NCI-H2196 (cell line): ENCODE measurements around the gene DHX15.

Source experiments
- DNase-seq: peaks from one replicate; lab custom pipeline; 2025; ENCODE audit not compliant: unreplicated experiment; lab: John Stamatoyannopoulos, UW

DHX15 gene

DNA sequence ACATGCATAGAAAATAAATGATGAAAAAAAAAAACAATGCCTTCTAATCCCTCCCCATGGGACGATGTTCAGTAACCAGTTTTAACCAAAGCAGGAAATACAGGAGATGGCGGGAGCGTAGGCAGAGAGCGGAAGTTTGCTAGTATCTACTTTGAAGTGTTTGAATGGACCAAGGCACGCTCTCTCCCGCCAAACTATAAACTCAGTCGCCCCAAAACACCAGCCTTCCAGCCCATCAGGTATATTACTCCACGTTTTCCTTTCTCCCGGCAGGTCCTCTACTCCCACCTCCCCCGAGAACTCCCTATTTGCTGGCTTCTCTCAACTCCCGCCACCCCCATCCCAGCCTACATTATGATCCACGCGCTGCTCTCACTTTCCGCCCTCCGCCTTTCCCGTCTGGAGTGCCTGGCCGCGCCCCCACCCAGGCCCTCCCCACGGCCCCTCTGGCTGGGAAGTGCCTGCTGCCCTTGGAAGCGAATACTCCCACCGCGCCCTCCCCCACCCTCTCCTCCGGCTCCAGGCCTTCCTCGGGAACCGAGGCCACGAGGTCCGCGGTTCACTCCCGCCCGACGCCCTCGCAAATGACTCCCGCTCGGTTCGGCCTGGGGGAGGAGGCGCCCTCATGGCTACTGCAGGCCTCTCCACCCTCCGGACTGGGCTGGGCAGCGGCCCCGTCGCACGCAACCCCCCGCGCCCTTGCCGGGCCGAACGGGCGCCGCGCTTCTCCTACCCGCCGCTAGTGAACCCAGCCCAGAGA, 723 bp downstream of the DHX15 start:
- DNase-seq = peak; percentile 55

GRCh38 chr4:24582235-24582832, 2.0 kb downstream of the DHX15 start:
- DNase-seq = no peak

GRCh38 chr4:24578364-24578763, 6.0 kb downstream of the DHX15 start:
- DNase-seq = no peak

DNA sequence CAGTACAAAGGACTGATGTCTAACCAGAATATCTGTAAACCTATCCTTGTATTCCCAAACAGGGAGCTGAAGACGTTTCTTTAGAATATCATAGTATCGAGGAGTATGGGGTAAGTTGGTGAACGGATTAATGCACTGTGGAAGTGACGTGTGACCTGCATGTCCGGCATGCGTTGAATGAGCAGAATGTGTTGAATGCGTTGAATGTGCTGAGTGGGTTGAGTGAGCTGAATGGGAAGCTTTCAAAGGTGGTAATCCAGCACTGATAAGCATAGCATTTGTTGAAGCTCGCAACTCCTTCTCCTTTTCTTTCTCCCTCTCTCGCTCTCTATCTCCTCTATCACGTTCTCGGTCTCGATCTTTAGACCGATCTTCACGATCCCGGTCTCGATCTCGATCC, 8.1 kb downstream of the DHX15 start:
- no peak for DNase-seq

DNA sequence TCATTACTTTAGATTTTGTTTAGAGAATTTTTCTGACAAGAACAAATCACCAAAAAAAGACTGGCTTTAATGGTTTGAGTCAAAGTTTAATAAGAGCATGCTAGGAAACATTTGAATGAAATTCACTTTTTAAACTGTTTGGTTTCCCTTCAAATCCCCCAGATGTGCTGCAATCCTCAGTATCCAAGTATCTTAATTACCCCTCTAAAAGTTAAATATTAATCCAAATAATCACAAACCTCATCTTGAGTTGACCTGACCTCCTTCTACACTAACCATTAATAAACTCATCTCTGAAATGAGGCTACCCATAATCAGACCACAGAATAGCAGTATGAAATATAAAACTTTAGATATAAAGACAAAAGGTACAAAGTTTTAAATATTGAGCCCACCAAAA, 10.1 kb downstream of the DHX15 start:
- no peak for DNase-seq

DNA sequence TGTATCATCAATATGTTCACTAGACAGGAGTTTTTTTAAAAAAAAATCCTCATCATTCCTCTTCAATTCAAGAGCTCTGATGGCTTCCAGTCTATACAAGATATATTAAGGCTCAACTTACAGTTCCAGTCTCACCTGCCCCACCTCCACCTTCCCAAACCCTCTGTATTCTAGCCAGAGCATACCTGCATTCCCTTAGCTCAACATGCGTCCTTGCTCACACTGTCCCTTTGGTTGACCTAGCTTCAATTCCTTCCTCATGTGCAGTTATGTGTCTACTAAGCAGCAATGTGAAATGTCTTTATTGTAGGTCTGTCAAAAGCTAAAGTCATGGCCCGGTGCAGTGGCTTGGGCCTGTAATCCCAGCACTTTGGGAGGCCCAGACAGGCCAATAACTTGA, 10.8 kb downstream of the DHX15 start:
- DNase-seq = no peak

GRCh38 chr4:24570574-24571236, 13.6 kb downstream of the DHX15 start:
- DNase-seq = no peak

GRCh38 chr4:24570172-24570571, 14.2 kb downstream of the DHX15 start:
- DNase-seq = no peak

GRCh38 chr4:24569662-24570061, 14.7 kb downstream of the DHX15 start:
- DNase-seq = no peak

DNA sequence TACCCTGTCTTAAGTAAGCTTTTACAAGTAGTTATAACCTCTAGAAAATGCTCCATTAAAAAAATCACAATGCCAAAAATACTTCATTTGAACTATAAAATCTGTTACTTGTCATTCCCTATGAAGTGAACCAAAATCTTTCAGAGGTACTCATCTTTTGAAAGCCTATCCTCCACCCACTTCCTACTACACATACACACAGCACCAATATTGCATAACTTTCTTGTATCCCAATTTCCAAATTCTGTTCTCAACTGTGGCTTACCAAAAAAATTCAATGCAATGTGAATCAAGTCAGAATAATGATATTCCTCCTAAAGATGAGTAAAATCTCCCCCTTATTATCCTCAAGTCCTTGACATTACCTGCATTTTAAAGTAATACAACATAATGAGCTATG, 15.9 kb downstream of the DHX15 start:
- no peak for DNase-seq

GRCh38 chr4:24565054-24565453, 19.3 kb downstream of the DHX15 start:
- DNase-seq = no peak

- DNase-seq = no peak
Observed at GRCh38 chr4:24564488-24564887, 19.9 kb downstream of the DHX15 start.

DNA sequence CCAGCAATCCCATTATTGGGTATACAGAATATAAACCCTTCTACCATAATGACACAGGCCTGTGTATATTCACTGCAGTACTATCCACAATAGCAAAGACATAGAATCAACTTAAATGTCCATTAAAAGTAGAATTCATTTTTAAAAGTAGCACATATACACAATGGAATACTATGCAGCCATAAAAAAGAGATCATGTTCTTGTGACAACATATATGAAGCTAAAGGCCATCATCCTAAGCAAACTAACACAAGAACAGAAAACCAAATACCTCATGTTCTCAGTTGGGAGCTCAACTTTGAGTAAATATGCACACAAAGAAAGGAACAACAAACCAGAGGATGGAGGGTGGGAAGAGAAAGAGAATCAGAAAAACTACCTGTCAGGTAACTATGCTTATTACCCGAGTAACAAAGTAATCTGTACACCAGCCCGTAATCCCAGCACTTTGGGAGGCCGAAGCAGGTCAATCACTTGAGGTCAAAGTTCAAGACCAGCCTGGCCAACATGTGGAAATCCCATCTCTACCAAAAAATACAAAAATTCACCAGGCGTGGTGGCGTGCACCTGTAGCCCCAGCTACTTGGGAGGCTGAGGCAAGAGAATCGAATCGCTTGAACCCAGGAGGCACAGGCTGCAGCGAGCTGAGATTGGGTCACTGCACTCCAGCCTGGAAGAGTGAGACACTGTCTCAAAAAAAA, 22.8 kb downstream of the DHX15 start:
- no peak for DNase-seq

DNA sequence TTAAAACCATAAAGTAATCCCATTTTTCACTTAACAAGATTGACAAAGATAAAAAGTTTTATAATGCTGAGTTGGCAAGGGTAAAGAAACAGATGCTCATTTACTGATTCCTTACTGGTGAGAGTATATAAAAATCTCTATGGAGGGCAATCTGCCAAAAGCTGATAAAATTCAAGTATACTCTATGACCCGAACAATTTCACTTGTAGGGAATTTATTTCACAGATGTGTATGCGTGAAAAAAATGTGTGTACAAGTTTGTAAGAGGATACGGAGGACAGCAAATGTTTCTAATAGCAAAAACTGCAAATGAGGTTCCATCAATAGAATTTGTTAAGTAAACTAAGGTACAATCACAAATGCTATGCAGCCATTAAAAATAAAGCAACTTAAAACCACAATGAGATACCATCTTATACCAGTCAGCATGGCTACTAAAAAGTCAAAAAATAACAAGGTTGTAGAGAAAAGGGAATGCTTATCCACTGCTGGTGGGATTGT, 23.4 kb downstream of the DHX15 start:
- no peak for DNase-seq

GRCh38 chr4:24559889-24560288, 24.5 kb downstream of the DHX15 start:
- DNase-seq = peak; percentile 6

GRCh38 chr4:24559032-24559821, 25.1 kb downstream of the DHX15 start:
- no peak for DNase-seq

DNA sequence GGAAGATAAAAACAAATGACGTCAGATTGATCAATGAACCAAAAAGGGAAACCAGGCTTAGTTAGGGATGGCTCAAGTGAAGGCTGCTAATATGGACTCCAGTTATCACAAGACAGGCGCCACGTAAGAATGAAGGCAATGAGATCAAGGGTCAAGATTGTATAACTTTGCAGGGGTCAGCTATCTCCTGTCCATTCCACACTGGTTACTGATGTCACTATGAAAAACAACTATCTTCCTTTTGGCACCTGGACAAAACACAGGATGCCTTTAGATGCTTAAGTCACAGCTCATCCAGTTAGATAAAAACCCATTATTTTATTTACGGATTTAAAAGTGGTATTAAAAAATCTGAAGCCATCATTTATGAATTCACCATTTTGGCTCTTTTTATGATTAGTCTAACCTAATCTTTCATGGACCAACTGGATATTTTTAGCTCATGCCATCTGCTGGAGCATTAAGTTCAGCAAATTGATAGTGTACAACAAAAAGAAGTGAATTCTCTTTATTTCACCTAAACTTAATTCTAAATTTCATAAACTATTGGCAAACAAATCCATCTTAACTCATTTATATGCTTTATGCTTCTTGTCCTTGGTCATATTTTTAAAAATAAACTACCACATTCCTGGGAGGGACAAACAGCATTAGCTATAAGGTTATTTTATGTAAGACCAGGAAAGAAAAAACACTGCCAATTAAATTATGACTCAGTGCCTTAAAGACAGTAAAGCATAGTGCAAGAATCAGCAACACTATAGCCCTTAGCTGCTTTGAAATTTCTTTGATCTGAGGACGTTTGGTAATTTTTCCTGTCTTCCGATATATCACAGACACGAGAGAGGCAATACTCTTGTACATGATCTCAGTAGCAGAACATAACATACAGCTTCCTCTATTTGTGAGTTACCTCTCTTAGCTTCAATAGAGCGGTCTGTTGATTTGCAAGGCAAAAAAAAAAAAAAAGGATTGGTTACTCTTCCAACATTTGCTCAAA, 27.0 kb downstream of the DHX15 start:
- DNase-seq = no peak

DNA sequence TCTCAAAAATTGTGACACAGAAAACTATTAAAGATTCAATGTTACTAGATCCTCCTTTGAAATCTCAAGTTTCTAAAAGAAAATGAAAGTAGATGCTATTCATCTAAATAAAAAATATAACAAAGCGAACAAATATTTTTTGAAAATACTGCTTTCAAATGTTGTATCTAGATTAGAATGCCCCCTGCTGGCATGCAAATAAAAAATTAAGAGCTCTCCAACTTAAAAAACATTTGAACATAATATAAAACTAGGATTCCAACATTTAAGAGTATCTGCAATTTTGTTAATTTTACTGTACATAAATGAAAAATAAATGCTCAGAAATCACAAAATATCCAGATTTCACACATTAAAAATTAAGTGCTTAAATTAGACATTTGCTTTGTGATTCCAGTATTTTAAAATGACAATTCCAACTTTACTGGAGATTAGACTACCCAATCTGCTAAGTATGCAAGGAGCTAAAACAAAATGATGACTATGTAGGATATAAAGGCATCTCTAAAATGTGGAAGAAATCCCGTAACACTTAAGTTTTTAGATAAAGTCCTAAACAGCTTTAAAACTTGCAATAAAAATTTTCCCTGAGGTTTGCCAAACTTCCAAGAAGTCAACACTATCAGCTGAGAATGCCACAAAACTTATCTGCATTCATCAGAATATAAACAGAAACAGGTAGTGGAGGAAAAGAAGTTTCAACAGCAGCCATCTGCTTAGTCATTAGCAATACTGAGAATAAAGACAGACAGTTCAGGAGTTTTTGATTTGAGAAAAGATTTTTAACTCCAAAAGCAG, 32.7 kb downstream of the DHX15 start:
- DNase-seq = no peak
